Jurkat, Clone E6-1 (cell line): Measurements from ENCODE around the gene TMEM190.
"Not testable (repeated sequence)": the region's sequence is repeated elsewhere in the genome, so short reads cannot be mapped to it uniquely, and the experiment has no call there.

Experiments used
- DNase-seq: peaks from one replicate; pipeline ENCODE4 v3.0.0-alpha.2; 2011; ENCODE audit warnings: low read depth, low spot score
- H3K4me3 ChIP-seq: 2 replicates; pipeline ENCODE4 v1.5.1; 2011; ENCODE audit warnings: mild to moderate bottlenecking, low read length, control low read depth, moderate library complexity

TMEM190 gene

GRCh38 chr19:55385724-55386492 is 9.3 kb downstream of the TMEM190 start, which contains the start of gene RPL28:
TSS of gene RPL28 (plus strand) at chr19:55385932. CDS start at chr19:55386358, 426 bp downstream.
- peak; percentile 98 for DNase-seq
- H3K4me3 ChIP-seq, result peak within 1 kb of the TSS; percentile 99

GRCh38 chr19:55386493-55386971 is 9.9 kb downstream of the TMEM190 start:
- DNase-seq, result no peak

GRCh38 chr19:55387736-55388497 is 11.3 kb downstream of the TMEM190 start:
- no peak for DNase-seq
- peak overlapping the region; percentile 99; the same call in 1 of the 2 replicates for H3K4me3 ChIP-seq

More at GRCh38 chr19:55386493-55386971, 9.9 kb downstream of the TMEM190 start:
- peak overlapping the region; percentile 99 for H3K4me3 ChIP-seq

GRCh38 chr19:55389386-55390317 is 13.0 kb downstream of the TMEM190 start:
- H3K4me3 ChIP-seq, result no peak overlapping the region
- DNase-seq, result no peak

GRCh38 chr19:55390461-55390880 is 13.8 kb downstream of the TMEM190 start:
- no peak for DNase-seq
- no peak overlapping the region for H3K4me3 ChIP-seq

- H3K4me3 ChIP-seq, result no peak overlapping the region
- no peak for DNase-seq
These were observed 14.6 kb downstream of the TMEM190 start for GRCh38 chr19:55391191-55391670.

- no peak overlapping the region for H3K4me3 ChIP-seq
- no peak for DNase-seq
These were observed 15.3 kb downstream of the TMEM190 start for GRCh38 chr19:55391702-55392615.

GRCh38 chr19:55392820-55393761 is 16.5 kb downstream of the TMEM190 start:
- H3K4me3 ChIP-seq, result no peak overlapping the region
- no peak for DNase-seq

- DNase-seq, result no peak
- H3K4me3 ChIP-seq, result no peak overlapping the region
These were observed 21.7 kb downstream of the TMEM190 start for GRCh38 chr19:55398200-55398925.

- no peak overlapping the region for H3K4me3 ChIP-seq
- DNase-seq, result no peak
These were observed 23.9 kb downstream of the TMEM190 start for GRCh38 chr19:55400281-55401087.

GRCh38 chr19:55401390-55401789 is 24.8 kb downstream of the TMEM190 start:
- not testable (repeated sequence) for H3K4me3 ChIP-seq, DNase-seq

GRCh38 chr19:55402509-55402908 is 25.9 kb downstream of the TMEM190 start:
- no peak overlapping the region for H3K4me3 ChIP-seq
- no peak for DNase-seq

GRCh38 chr19:55405638-55406037 is 29.0 kb downstream of the TMEM190 start:
- H3K4me3 ChIP-seq, result no peak overlapping the region
- no peak for DNase-seq

GRCh38 chr19:55406091-55406825 is 29.6 kb downstream of the TMEM190 start:
- peak overlapping the region; percentile 91 for H3K4me3 ChIP-seq

More at GRCh38 chr19:55406091-55406825, 29.6 kb downstream of the TMEM190 start:
- no peak for DNase-seq
